ENCODE measurements around the gene DPH1.

Gene DPH1

DNA sequence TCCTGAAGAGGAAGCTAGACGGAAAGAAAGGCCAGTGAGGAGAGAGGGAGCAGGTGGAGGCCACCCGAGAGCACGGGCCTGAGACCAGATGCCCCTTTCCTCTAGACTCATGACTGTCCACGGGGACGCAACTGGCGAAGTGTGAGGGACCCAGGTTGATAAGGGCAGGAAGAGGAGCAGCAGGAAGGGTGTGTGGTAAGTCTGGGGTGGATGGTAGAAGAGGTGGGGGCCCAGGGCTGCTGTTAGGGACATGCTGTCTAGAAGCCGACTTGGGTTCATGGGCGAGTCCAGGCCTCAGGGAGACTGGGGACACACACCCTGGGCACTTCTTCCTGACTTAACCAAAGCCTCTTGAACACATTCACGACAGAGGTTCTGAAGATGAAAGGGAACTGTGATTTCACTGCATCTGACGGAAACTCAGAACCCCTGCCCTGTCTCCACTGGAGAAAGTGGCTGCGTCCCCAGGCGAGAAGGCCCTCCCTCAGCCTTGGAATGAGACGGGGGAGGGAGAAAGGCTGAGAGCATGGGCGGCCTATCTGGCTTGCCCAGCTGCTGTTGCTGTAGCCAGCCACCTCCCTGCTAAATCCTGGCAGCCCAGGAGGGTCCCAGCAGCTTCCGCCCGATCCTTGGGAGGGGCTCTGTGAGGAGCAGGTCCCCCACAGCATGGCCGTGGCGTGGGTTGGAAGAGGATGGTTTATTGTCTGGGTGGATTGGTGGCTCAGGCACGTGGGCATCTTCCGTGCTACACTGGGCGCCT, 30.9 kb downstream of the DPH1 start:
- H3K4me1 ChIP-seq (ENCODE audit: control insufficient read depth in 2 of 2, insufficient read depth in 2 of 2, low read length in 2 of 2): peaks cover 21 to 45% of the 10 kb centered on the region in 2 donors
- H3K36me3 ChIP-seq (ENCODE audit: control insufficient read depth in 2 of 2, insufficient read depth in 2 of 2, low read length in 2 of 2): peaks cover 11 to 19% of the 10 kb centered on the region in 2 donors
- peak overlapping the region; percentile 6 to 39 for H3K9ac ChIP-seq (ENCODE audit: low read depth in 1 of 2, low read length in 2 of 2)
- H3K9me3 ChIP-seq (ENCODE audit: control insufficient read depth in 2 of 2, low read length in 2 of 2): no peaks in the 10 kb centered on the region
- H3K4me3 ChIP-seq (ENCODE audit: low read length in 2 of 2): no peak overlapping the region
- H3K27me3 ChIP-seq (ENCODE audit: control insufficient read depth in 2 of 2, insufficient read depth in 2 of 2, low read length in 2 of 2): peaks cover 4 to 13% of the 10 kb centered on the region in 2 donors
- peak overlapping the region; percentile 74 to 83 for H3K27ac ChIP-seq (ENCODE audit: low read depth in 2 of 2, low read length in 2 of 2)

DNA sequence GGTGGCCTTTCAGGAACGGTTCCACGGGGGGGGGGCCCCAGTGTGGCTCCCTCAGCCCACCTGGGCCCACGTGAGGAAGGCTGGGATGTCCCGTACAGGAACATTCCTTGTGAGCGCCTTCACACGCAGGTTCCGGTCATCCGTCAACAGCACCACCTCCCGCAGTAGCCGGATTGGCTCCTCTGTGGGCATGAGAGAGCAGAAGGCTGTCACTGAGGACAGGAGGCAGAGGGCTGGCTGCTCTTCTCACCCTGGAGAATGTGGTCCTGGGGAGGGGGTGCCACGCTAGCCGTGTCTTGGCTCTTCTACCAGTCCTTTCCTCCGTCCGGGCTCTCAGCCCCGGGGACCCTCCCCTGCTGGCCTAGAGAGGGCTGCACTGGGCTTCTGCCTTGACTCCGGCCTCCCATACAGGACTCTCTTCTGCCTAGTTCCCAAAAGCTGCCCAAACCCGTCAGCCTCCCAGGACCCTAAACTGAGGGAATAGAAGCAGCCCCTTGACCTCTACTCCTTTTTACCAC, 31.5 kb downstream of the DPH1 start:
- H3K9me3 ChIP-seq (ENCODE audit: control insufficient read depth in 2 of 2, low read length in 2 of 2): no peaks in the 10 kb centered on the region
- peaks cover 4 to 9% of the 10 kb centered on the region in 2 donors for H3K27me3 ChIP-seq (ENCODE audit: control insufficient read depth in 2 of 2, insufficient read depth in 2 of 2, low read length in 2 of 2)
- peaks cover 25 to 45% of the 10 kb centered on the region in 2 donors for H3K4me1 ChIP-seq (ENCODE audit: control insufficient read depth in 2 of 2, insufficient read depth in 2 of 2, low read length in 2 of 2)
- H3K9ac ChIP-seq (ENCODE audit: low read depth in 1 of 2, low read length in 2 of 2): peak overlapping the region in 1 of 2 donors; percentile 34
- no peak overlapping the region for H3K4me3 ChIP-seq (ENCODE audit: low read length in 2 of 2)
- H3K36me3 ChIP-seq (ENCODE audit: control insufficient read depth in 2 of 2, insufficient read depth in 2 of 2, low read length in 2 of 2): peaks cover 18 to 25% of the 10 kb centered on the region in 2 donors
- peak overlapping the region; percentile 74 to 83 for H3K27ac ChIP-seq (ENCODE audit: low read depth in 2 of 2, low read length in 2 of 2)

DNA sequence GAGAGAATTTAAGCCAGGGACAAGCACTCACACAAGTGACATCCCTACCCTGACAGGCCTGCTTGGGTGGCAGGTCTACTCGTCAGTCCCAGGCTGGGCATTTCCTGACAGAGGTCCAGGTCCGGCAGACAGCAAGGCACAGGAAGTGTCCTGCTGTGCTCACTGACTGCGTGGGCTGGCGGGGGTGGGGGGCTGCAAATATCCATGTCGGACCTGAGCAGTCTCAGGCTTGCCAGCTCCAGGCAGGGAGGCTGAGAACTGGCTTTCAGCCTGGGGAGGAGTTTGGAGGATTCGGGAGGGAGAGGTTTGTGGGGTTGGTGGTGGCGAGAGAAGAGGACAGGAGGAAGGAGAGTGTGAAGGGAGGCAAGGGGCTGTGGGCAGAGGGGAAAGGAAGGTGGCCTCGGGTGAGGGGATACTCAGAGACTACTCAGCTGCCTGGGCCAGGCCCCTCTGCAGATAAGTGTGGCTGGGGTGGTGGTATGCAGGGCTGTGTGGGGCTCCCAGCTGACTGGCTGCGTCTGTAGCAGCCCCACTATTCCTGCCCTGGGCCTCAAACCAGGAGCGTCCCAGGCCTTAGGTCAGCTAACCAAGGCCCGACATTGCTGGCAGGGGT, 32.7 kb downstream of the DPH1 start:
- Histone ChIP-seq H3K36me3 (ENCODE audit: control insufficient read depth in 2 of 2, insufficient read depth in 2 of 2, low read length in 2 of 2) (peaks cover 20 to 27% of the 10 kb centered on the region in 2 donors), H3K4me3 (ENCODE audit: low read length in 2 of 2) (no peak overlapping the region), H3K4me1 (ENCODE audit: control insufficient read depth in 2 of 2, insufficient read depth in 2 of 2, low read length in 2 of 2) (peaks cover 34 to 53% of the 10 kb centered on the region in 2 donors), H3K27ac (ENCODE audit: low read depth in 2 of 2, low read length in 2 of 2) (peak overlapping the region; percentile 68 to 83), H3K9ac (ENCODE audit: low read depth in 1 of 2, low read length in 2 of 2) (peak overlapping the region in 1 of 2 donors; percentile 13), H3K9me3 (ENCODE audit: control insufficient read depth in 2 of 2, low read length in 2 of 2) (no peaks in the 10 kb centered on the region), H3K27me3 (ENCODE audit: control insufficient read depth in 2 of 2, insufficient read depth in 2 of 2, low read length in 2 of 2) (peaks cover 3 to 6% of the 10 kb centered on the region in 2 donors)

DNA sequence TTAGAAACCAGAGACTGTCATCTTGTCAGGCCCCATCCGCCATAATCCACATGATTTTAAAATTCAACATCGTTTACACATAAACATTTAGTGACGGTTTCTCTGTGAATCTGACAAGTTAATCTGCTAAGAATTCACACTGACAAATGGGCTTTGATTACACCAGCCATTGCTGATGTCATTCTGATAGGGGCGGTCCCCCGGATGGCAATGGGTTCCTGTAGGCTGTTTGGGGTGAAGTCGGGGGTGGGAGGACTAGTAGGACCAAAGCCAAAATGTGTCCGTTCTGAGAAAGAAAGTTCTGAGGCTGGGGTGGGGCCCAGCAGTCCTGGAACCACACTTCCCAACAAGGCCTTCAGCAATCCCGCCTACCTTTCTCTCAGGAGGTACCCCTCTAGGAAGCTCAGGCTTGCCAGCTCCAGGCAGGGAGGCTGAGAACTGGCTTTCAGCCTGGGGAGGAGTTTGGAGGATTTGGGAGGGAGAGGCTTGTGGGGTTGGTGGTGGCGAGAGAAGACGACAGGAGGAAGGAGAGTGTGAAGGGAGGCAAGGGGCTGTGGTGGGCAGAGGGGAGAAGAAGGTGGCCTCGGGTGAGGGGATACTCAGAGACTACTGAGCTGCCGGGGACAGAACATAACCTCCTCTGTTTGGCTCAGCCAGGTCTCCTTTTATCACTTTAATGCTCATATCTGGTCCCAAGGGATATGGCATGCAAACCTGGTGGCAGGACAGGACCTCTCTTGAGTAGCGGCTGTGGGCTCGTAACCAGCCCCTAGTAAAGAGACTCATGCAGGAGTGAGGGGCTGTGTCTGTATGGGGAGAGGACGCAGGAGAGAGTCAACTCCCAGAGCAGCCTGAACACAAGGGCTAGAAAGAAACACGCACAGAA, 33.6 kb downstream of the DPH1 start:
- Histone ChIP-seq H3K27ac (ENCODE audit: low read depth in 2 of 2, low read length in 2 of 2) (peak overlapping the region; percentile 68 to 83), H3K9me3 (ENCODE audit: control insufficient read depth in 2 of 2, low read length in 2 of 2) (no peaks in the 10 kb centered on the region), H3K4me1 (ENCODE audit: control insufficient read depth in 2 of 2, insufficient read depth in 2 of 2, low read length in 2 of 2) (peaks cover 29 to 52% of the 10 kb centered on the region in 2 donors), H3K4me3 (ENCODE audit: low read length in 2 of 2) (no peak overlapping the region), H3K36me3 (ENCODE audit: control insufficient read depth in 2 of 2, insufficient read depth in 2 of 2, low read length in 2 of 2) (peaks cover 20 to 33% of the 10 kb centered on the region in 2 donors), H3K9ac (ENCODE audit: low read depth in 1 of 2, low read length in 2 of 2) (peak overlapping the region in 1 of 2 donors; percentile 32), H3K27me3 (ENCODE audit: control insufficient read depth in 2 of 2, insufficient read depth in 2 of 2, low read length in 2 of 2) (no peaks in the 10 kb centered on the region)

DNA sequence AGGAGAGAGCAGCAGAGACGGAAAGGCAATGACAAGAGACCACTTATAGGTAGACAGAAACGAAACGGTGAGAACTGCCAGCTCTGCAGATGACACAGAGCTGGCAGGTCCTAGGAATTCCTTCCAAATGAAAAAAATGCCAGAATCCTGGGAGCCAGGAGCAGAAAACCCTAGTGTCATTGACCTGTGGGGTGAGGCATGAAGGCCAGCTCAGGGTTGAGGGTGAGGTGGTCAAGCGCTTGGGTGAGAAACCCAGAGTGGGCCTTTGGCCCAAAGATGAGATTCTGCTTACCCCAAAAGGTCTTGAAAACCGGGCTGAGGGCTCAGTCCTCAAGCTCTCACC, 34.2 kb downstream of the DPH1 start:
- Histone ChIP-seq H3K27ac (ENCODE audit: low read depth in 2 of 2, low read length in 2 of 2) (peak overlapping the region; percentile 67 to 83), H3K36me3 (ENCODE audit: control insufficient read depth in 2 of 2, insufficient read depth in 2 of 2, low read length in 2 of 2) (peaks cover 23 to 36% of the 10 kb centered on the region in 2 donors), H3K27me3 (ENCODE audit: control insufficient read depth in 2 of 2, insufficient read depth in 2 of 2, low read length in 2 of 2) (no peaks in the 10 kb centered on the region), H3K9ac (ENCODE audit: low read depth in 1 of 2, low read length in 2 of 2) (no peak overlapping the region), H3K4me1 (ENCODE audit: control insufficient read depth in 2 of 2, insufficient read depth in 2 of 2, low read length in 2 of 2) (peaks cover 31 to 55% of the 10 kb centered on the region in 2 donors), H3K9me3 (ENCODE audit: control insufficient read depth in 2 of 2, low read length in 2 of 2) (no peaks in the 10 kb centered on the region), H3K4me3 (ENCODE audit: low read length in 2 of 2) (no peak overlapping the region)

DNA sequence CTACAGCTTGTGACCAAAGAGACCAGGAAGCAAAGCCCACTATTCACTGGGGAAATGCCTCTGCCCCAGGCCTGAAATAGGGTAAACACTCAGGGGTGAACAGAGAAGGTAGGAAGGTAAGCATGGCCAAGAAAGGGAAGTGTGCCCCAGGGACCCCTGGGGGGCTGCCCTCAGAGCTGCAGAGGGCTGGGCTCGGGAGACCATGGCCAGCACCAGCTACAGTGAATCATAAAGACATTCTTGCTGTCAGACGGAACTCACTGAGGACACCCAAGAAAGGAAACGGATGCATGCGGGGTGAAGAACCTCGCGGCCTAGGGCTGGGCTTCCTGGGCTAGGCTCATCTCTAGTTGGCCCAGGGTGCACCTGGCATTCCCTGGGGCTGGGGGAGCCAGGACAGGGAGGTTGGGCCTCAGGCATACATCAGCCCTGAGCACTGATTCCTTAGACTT, 34.6 kb downstream of the DPH1 start:
- Histone ChIP-seq H3K9me3 (ENCODE audit: control insufficient read depth in 2 of 2, low read length in 2 of 2) (no peaks in the 10 kb centered on the region), H3K27me3 (ENCODE audit: control insufficient read depth in 2 of 2, insufficient read depth in 2 of 2, low read length in 2 of 2) (no peaks in the 10 kb centered on the region), H3K9ac (ENCODE audit: low read depth in 1 of 2, low read length in 2 of 2) (peak overlapping the region in 1 of 2 donors; percentile 24), H3K27ac (ENCODE audit: low read depth in 2 of 2, low read length in 2 of 2) (peak overlapping the region; percentile 57 to 83), H3K4me3 (ENCODE audit: low read length in 2 of 2) (no peak overlapping the region), H3K36me3 (ENCODE audit: control insufficient read depth in 2 of 2, insufficient read depth in 2 of 2, low read length in 2 of 2) (peaks cover 23 to 36% of the 10 kb centered on the region in 2 donors), H3K4me1 (ENCODE audit: control insufficient read depth in 2 of 2, insufficient read depth in 2 of 2, low read length in 2 of 2) (peaks cover 31 to 54% of the 10 kb centered on the region in 2 donors)

DNA sequence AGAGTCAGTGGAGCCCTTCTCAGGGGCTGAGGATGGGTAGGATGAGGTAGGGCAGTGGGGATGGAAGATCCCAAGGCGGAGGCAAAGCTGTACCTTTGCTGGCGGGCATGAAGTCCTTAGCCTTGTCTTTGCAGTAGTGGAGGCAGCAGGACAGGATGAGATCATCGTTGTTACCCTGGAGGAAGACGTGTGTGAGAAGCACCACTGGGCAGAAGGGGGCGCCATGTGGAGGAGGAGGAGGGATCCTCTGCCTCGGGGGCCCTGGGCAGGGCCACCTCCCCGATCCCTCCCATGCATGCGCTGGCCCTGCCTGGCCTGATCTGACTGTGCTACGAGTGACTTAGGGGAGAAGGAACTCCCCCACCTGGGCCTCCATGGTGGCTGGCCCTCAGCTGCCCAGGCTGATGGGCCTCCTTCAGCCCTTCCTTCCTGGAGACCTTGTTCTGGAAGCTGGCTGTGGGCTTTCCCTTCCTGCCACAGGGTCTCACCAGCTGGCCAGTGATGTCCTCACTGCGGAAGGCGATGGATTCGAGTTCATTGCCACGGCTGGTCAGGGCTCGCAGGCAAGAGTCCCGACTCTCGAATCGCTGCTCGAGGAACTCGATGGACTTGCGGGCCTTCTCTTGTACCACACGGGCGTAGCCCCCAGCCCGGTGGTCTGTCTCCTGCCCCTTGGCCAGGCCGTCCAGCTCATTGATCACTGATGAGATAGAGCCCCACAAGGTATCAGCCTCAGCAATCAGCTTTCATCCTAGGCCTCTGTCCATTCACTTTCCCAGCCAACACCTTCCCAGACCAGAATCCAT, 35.2 kb downstream of the DPH1 start:
- Histone ChIP-seq H3K4me1 (ENCODE audit: control insufficient read depth in 2 of 2, insufficient read depth in 2 of 2, low read length in 2 of 2) (peaks cover 31 to 47% of the 10 kb centered on the region in 2 donors), H3K36me3 (ENCODE audit: control insufficient read depth in 2 of 2, insufficient read depth in 2 of 2, low read length in 2 of 2) (peaks cover 23 to 36% of the 10 kb centered on the region in 2 donors), H3K9me3 (ENCODE audit: control insufficient read depth in 2 of 2, low read length in 2 of 2) (no peaks in the 10 kb centered on the region), H3K9ac (ENCODE audit: low read depth in 1 of 2, low read length in 2 of 2) (peak overlapping the region in 1 of 2 donors; percentile 24), H3K27me3 (ENCODE audit: control insufficient read depth in 2 of 2, insufficient read depth in 2 of 2, low read length in 2 of 2) (no peaks in the 10 kb centered on the region), H3K4me3 (ENCODE audit: low read length in 2 of 2) (no peak overlapping the region), H3K27ac (ENCODE audit: low read depth in 2 of 2, low read length in 2 of 2) (peak overlapping the region; percentile 57 to 83)

DNA sequence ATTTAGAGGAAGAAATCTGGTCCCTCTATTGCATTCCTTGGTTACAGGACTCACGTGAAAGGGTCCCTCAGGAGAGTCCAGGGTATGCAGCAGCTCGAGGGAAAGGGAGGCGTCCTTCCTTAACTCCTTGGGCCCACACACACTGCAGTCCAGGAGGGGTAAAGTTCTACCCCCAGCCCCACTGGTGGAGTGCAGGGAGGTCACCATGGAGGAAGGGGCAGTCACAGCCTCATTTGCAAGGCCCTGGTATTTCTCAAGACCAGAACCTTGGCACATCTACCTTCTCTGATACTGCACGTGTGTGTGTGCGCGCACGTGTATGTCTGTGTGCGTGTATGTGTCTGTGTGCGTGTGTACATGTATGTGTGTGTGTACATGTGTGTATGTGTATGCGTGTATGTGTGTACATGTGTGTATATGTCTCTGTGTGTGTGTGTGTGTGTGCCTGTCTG, 36.0 kb downstream of the DPH1 start:
- Histone ChIP-seq H3K4me3 (ENCODE audit: low read length in 2 of 2) (no peak overlapping the region), H3K27ac (ENCODE audit: low read depth in 2 of 2, low read length in 2 of 2) (peak overlapping the region; percentile 57 to 83), H3K4me1 (ENCODE audit: control insufficient read depth in 2 of 2, insufficient read depth in 2 of 2, low read length in 2 of 2) (peaks cover 31 to 40% of the 10 kb centered on the region in 2 donors), H3K36me3 (ENCODE audit: control insufficient read depth in 2 of 2, insufficient read depth in 2 of 2, low read length in 2 of 2) (peaks cover 18 to 36% of the 10 kb centered on the region in 2 donors), H3K27me3 (ENCODE audit: control insufficient read depth in 2 of 2, insufficient read depth in 2 of 2, low read length in 2 of 2) (no peaks in the 10 kb centered on the region), H3K9me3 (ENCODE audit: control insufficient read depth in 2 of 2, low read length in 2 of 2) (no peaks in the 10 kb centered on the region), H3K9ac (ENCODE audit: low read depth in 1 of 2, low read length in 2 of 2) (peak overlapping the region in 1 of 2 donors; percentile 9)

DNA sequence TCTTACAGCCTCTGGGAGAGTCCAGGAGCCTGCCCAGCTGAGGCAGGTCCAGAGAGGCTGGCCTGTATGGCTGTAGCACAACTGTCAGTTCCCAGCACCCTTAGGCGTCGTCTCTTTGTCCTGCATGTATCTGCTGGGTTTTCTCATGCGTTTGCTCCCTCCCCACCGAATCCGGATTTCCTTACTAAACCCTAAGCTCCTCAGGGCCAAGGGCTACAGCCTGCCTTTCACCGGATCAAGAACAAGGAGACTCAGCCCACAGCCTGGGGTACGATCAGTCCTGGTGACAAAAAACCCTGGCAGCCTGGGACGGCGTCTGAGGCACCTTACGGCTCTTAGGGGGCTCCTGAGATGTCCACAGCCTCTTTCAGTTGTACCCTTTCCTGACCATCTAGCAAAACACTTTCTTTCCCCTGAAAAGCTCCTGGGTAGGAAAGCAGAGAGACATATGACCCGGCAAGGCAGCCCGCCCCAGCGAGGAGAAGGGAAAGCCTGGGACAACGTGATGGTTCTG, 37.2 kb downstream of the DPH1 start:
- peaks cover 16 to 36% of the 10 kb centered on the region in 2 donors for H3K36me3 ChIP-seq (ENCODE audit: control insufficient read depth in 2 of 2, insufficient read depth in 2 of 2, low read length in 2 of 2)

More for the DNA sequence above, 37.2 kb downstream of the DPH1 start:
- no peaks in the 10 kb centered on the region for H3K27me3 ChIP-seq (ENCODE audit: control insufficient read depth in 2 of 2, insufficient read depth in 2 of 2, low read length in 2 of 2)
- H3K4me1 ChIP-seq (ENCODE audit: control insufficient read depth in 2 of 2, insufficient read depth in 2 of 2, low read length in 2 of 2): peaks cover 31 to 43% of the 10 kb centered on the region in 2 donors
- no peak overlapping the region for H3K4me3 ChIP-seq (ENCODE audit: low read length in 2 of 2)
- no peaks in the 10 kb centered on the region for H3K9me3 ChIP-seq (ENCODE audit: control insufficient read depth in 2 of 2, low read length in 2 of 2)
- H3K27ac ChIP-seq (ENCODE audit: low read depth in 2 of 2, low read length in 2 of 2): peak overlapping the region; percentile 57 to 83
- peak overlapping the region in 1 of 2 donors; percentile 2 for H3K9ac ChIP-seq (ENCODE audit: low read depth in 1 of 2, low read length in 2 of 2)

Data from mucosa of rectum (tissue), 2 donors.